ENCODE results near the gene REP15.

- TF ChIP-seq CTCF (IDR thresholded peaks at IDR 0.05) (no peak), POLR2A (IDR thresholded peaks at IDR 0.05) (no peak)
Observed at GRCh38 chr12:27674989-27675388, 21.3 kb upstream of the REP15 start.
